H1 (cell line): Measurements from ENCODE around the gene KLF18.

Experiments
- ZNF274 ChIP-seq: IDR thresholded peaks from 2 replicates; pipeline ENCODE4 v1.7.0; 2012; ENCODE audit warnings: low read length, borderline replicate concordance; ENCODE audit errors: extremely low read depth
- TF ChIP-seq, protein P1 (sequence below), 3 experiments: IDR thresholded peaks; 1 replicate in 2 of 3; 2 replicates in 1 of 3; pipeline versions ENCODE4 v1.5.1 to v1.6.1; 2011; ENCODE audit warnings: low read length in 3 of 3, mild to moderate bottlenecking in 3 of 3, inconsistent platforms in 2 of 3, low read depth in 1 of 3, moderate library complexity in 1 of 3; ENCODE audit not compliant: insufficient read depth in 1 of 3; ENCODE audit errors: control extremely low read depth in 1 of 3

DNA sequence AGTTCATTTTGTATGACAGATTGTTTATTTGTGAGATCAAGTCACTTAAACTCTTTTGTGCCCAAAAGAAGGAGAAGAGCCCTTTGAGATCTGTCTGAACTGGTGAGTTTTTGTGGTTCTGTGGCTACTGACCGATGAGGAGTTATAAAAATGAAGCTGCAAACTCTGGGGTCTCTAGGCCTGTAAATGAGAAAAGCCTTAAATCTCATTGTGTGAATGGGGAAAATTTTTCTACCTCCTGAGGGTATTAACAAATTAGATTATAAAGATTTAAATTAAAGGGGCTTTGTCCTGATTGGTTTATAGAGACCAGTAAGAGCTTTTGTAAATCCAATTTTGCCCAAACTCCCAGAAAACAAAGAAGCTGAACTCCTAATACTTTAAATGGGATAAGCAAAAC lies 32.5 kb downstream of the KLF18 start:
- TF ChIP-seq, protein P1, sequence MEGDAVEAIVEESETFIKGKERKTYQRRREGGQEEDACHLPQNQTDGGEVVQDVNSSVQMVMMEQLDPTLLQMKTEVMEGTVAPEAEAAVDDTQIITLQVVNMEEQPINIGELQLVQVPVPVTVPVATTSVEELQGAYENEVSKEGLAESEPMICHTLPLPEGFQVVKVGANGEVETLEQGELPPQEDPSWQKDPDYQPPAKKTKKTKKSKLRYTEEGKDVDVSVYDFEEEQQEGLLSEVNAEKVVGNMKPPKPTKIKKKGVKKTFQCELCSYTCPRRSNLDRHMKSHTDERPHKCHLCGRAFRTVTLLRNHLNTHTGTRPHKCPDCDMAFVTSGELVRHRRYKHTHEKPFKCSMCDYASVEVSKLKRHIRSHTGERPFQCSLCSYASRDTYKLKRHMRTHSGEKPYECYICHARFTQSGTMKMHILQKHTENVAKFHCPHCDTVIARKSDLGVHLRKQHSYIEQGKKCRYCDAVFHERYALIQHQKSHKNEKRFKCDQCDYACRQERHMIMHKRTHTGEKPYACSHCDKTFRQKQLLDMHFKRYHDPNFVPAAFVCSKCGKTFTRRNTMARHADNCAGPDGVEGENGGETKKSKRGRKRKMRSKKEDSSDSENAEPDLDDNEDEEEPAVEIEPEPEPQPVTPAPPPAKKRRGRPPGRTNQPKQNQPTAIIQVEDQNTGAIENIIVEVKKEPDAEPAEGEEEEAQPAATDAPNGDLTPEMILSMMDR (IDR thresholded peaks at IDR 0.05; ENCODE audit: control extremely low read depth in 1 of 3, insufficient read depth in 1 of 3, low read depth in 1 of 3, low read length in 3 of 3), result no peak
- no peak for TF ChIP-seq ZNF274
